ENCODE results near the gene FNIP1. TPM values are rescaled to one million over a fixed set of nuclear protein-coding genes. Genes with fewer than 3 reads are reported as not detected.

Gene FNIP1
- total and polyA plus RNA-seq, 9 of the 15 experiments (the other 6 are each of a cell fraction or from before 2014, with no cell fraction given), result 5.0 to 32.8 (median 18.4) TPM

DNA sequence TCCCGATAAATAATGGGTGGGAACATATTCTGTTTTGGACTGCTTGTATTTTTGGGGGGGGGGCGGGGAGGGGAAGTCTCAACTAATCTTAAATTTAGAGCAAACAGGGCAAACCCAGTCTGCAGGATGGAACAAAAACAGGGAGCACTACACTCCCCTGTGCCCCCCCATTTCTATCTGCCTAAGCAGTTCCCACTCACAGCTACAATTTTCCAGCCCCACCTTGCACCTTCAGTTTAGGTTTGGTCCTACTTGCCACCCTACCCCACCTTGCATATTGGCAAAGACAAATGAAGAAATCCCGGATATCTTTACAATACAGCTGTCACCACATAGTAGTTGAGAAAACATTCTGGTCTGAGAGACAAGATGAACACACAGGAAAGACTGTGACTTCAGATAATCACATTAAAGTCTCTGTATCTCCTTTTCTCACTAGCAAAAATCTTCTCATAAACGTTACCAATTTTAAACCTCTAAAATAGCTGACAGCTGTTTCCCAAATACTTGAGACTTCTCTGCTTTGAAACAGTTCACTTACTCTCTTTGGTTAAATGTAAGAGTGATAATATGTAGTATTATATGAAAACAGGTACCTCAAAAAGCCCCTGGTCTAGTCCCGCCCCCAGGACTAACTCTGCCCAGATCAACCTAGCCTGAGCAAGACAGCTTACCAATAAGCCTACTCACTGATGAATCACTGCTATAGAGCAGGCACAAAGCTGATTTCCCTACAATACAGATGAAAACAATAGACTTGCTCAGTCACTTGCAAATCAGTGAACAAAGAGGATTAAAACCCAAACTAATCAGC, 156.6 kb downstream of the FNIP1 start (continued):
- TF ChIP-seq, protein P1, sequence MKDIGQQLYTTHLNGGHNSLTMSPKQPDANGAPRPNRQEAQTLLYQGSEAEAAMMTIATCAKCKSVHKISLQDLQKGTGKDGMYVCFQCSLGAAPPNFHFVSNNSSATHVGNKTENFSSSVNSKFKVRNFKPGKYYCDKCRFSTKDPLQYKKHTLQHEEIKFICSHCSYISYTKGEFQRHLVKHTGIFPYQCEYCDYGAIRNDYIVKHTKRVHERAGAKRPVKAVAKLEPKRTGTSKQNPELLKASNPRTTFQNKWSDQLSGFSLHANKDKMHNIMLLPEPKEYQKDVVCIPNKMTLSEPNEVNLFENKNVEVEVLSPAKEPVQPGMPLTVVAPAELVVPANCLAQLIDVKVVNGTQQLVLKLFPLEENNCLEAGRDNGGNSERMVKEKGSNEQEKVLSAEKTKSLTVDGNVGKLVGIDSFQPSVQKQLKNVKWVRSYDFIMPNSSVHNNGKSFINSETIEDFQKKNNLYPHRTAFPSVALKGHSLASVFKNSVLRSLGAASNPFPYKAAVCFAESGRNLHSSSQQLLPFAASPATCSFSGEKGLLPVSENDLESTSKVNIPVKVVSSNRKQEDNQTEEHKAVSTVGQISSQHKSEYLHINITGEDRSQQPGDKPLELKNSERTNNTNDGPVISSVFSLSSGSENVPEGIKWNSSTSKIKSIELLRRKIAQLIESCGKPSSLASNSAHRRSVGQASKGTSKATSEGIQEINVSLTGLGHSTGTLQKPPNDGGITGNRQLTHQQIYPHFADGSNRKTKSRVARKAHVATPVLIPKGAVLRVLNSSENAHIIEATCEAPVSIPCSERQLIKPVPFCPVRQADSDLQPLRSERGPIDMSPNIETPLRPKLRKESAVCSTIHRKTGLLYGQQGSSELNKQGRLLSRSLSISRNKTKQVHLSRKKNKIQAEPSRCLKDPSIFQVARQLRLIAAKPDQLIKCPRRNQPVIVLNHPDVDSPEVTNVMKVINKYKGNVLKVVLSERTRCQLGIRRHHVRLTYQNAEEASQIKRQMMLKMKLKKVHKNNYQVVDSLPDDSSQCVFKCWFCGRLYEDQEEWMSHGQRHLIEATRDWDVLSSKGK (CRISPR knock-in tag; IDR thresholded peaks at IDR 0.05), result no peak
- TF ChIP-seq ARHGAP35 (IDR thresholded peaks at IDR 0.05; ENCODE audit: partially characterized antibody) (no peak), ZNF583 (CRISPR knock-in tag; IDR thresholded peaks at IDR 0.05) (no peak), L3MBTL2 (IDR thresholded peaks at IDR 0.05) (no peak), KDM5B (IDR thresholded peaks at IDR 0.05; ENCODE audit: insufficient replicate concordance, low read depth, low read length) (no peak), HMG20A (CRISPR knock-in tag; conservative IDR thresholded peaks at IDR 0.05) (0 out of 2 replicates have a peak, but pooled peaks have one; percentile 47), BDP1 (IDR thresholded peaks at IDR 0.05; ENCODE audit: insufficient read depth, insufficient read length) (no peak), RBM39 (optimal IDR thresholded peaks at IDR 0.05; ENCODE audit: low read depth, low read length) (no peak), SOX6 (IDR thresholded peaks at IDR 0.05) (peak; percentile 77), POLR3A (IDR thresholded peaks at IDR 0.05; ENCODE audit: borderline replicate concordance, extremely low read depth, insufficient read depth, insufficient read length) (no peak), SRSF7 (optimal IDR thresholded peaks at IDR 0.05; ENCODE audit: low read depth, low read length) (no peak)
- TF ChIP-seq, protein P2, sequence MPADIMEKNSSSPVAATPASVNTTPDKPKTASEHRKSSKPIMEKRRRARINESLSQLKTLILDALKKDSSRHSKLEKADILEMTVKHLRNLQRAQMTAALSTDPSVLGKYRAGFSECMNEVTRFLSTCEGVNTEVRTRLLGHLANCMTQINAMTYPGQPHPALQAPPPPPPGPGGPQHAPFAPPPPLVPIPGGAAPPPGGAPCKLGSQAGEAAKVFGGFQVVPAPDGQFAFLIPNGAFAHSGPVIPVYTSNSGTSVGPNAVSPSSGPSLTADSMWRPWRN (IDR thresholded peaks at IDR 0.05; ENCODE audit: low read depth), result no peak
- TF ChIP-seq, protein P3, sequence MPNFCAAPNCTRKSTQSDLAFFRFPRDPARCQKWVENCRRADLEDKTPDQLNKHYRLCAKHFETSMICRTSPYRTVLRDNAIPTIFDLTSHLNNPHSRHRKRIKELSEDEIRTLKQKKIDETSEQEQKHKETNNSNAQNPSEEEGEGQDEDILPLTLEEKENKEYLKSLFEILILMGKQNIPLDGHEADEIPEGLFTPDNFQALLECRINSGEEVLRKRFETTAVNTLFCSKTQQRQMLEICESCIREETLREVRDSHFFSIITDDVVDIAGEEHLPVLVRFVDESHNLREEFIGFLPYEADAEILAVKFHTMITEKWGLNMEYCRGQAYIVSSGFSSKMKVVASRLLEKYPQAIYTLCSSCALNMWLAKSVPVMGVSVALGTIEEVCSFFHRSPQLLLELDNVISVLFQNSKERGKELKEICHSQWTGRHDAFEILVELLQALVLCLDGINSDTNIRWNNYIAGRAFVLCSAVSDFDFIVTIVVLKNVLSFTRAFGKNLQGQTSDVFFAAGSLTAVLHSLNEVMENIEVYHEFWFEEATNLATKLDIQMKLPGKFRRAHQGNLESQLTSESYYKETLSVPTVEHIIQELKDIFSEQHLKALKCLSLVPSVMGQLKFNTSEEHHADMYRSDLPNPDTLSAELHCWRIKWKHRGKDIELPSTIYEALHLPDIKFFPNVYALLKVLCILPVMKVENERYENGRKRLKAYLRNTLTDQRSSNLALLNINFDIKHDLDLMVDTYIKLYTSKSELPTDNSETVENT (CRISPR knock-in tag; IDR thresholded peaks at IDR 0.05), result no peak
- TF ChIP-seq, protein P4, sequence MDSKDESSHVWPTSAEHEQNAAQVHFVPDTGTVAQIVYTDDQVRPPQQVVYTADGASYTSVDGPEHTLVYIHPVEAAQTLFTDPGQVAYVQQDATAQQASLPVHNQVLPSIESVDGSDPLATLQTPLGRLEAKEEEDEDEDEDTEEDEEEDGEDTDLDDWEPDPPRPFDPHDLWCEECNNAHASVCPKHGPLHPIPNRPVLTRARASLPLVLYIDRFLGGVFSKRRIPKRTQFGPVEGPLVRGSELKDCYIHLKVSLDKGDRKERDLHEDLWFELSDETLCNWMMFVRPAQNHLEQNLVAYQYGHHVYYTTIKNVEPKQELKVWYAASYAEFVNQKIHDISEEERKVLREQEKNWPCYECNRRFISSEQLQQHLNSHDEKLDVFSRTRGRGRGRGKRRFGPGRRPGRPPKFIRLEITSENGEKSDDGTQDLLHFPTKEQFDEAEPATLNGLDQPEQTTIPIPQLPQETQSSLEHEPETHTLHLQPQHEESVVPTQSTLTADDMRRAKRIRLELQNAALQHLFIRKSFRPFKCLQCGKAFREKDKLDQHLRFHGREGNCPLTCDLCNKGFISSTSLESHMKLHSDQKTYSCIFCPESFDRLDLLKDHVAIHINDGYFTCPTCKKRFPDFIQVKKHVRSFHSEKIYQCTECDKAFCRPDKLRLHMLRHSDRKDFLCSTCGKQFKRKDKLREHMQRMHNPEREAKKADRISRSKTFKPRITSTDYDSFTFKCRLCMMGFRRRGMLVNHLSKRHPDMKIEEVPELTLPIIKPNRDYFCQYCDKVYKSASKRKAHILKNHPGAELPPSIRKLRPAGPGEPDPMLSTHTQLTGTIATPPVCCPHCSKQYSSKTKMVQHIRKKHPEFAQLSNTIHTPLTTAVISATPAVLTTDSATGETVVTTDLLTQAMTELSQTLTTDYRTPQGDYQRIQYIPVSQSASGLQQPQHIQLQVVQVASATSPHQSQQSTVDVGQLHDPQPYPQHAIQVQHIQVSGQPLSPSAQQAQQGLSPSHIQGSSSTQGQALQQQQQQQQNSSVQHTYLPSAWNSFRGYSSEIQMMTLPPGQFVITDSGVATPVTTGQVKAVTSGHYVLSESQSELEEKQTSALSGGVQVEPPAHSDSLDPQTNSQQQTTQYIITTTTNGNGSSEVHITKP (IDR thresholded peaks at IDR 0.05; ENCODE audit: partially characterized antibody), result peak; percentile 72
- TF ChIP-seq, protein P5, sequence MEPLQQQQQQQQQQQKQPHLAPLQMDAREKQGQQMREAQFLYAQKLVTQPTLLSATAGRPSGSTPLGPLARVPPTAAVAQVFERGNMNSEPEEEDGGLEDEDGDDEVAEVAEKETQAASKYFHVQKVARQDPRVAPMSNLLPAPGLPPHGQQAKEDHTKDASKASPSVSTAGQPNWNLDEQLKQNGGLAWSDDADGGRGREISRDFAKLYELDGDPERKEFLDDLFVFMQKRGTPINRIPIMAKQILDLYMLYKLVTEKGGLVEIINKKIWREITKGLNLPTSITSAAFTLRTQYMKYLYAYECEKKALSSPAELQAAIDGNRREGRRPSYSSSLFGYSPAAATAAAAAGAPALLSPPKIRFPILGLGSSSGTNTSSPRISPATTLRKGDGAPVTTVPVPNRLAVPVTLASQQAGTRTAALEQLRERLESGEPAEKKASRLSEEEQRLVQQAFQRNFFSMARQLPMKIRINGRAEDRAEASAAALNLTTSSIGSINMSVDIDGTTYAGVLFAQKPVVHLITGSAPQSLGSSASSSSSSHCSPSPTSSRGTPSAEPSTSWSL (CRISPR knock-in tag; IDR thresholded peaks at IDR 0.05; ENCODE audit: borderline replicate concordance), result no peak

All from K562 (cell line).